HG03280 (cell line): ENCODE results near the gene CDK6.

Experiments used
- ATAC-seq: cut with Tn5 transposase; IDR thresholded peaks from one replicate; pipeline ENCODE4 v1.9.1; 2021; ENCODE audit warnings: mild to moderate bottlenecking, moderate library complexity; ENCODE audit not compliant: unreplicated experiment

Gene CDK6

DNA sequence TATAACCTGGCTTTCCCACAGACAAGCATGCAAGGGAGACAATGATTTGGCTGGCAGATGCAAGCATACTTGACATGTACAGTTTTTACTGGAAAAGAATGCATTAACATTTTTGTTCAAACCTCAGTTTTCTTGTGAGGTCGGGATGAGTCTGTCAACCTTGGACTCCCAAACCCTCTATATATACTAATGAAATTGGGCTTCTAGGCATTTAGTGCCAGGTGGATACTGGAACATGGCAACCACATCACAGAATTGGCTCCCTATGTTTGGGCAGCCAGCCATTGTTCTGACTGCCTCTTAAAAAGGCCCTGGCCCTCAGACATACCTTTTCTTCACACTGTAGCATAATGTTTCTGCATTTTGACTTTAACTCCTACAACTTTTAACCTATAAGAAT, 39.1 kb downstream of the CDK6 start:
- no peak for ATAC-seq

DNA sequence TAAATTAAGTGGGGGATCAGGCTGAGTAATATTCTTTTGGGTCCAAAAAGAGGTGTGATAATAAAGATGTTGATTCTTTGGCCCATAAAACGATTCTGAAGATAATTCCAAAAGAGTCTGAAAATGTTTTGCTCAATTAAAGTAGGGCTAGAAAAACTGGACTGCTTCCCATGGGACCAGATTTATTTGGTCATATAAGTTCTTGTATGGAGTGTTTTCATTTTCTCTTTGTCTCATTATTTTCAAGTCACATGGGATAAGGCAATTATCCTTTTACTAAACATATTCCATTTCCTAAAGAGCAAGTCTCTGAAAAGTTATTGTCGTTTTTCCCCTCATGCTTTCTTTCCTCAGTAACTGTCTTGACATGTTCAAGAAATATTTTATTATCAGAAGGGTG, 41.5 kb downstream of the CDK6 start:
- ATAC-seq: no peak

- no peak for ATAC-seq
Observed at GRCh38 chr7:92794391-92794790, 42.0 kb downstream of the CDK6 start.

- ATAC-seq: no peak
Observed at GRCh38 chr7:92793656-92794205, 42.6 kb downstream of the CDK6 start.

DNA sequence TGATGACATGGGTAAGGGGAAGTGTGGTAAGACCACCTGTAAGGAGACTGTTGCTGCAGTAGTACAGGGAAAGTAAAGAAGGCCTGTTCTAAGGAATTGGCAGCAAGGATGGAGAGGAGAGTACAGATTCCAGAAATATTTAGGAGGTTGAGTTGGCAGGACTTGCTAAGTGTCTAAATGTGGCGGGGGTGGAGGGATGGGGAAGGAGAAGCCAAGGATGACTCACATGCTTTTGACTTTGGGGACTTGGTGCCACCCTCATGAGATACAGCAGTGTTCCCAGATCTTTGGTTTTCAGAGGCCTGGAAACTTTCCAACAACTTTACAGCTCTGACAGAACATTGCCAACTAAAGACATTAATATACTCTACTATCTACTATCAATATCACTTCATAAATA, 45.4 kb downstream of the CDK6 start:
- ATAC-seq: no peak

- no peak for ATAC-seq
Observed at GRCh38 chr7:92788559-92789183, 47.7 kb downstream of the CDK6 start.

- ATAC-seq: no peak
Observed at GRCh38 chr7:92785923-92786322, 50.5 kb downstream of the CDK6 start.

DNA sequence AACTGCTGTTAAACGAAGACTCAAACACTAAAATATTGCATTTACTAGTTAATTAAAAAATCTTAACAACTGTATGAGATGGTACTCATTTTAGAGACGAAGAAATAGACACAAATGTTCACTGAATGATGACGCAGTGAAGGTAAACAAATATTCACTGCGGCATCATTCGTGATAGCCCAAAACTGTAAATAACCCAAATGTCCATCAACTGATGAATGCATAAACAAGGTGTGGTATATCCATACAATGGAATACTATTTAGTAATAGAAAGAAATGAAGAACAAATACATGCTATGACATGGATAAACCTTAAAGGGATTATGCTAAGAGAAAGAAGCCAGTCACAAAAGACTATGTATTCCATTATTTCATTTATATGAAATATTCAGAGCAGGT, 51.4 kb downstream of the CDK6 start:
- no peak for ATAC-seq

DNA sequence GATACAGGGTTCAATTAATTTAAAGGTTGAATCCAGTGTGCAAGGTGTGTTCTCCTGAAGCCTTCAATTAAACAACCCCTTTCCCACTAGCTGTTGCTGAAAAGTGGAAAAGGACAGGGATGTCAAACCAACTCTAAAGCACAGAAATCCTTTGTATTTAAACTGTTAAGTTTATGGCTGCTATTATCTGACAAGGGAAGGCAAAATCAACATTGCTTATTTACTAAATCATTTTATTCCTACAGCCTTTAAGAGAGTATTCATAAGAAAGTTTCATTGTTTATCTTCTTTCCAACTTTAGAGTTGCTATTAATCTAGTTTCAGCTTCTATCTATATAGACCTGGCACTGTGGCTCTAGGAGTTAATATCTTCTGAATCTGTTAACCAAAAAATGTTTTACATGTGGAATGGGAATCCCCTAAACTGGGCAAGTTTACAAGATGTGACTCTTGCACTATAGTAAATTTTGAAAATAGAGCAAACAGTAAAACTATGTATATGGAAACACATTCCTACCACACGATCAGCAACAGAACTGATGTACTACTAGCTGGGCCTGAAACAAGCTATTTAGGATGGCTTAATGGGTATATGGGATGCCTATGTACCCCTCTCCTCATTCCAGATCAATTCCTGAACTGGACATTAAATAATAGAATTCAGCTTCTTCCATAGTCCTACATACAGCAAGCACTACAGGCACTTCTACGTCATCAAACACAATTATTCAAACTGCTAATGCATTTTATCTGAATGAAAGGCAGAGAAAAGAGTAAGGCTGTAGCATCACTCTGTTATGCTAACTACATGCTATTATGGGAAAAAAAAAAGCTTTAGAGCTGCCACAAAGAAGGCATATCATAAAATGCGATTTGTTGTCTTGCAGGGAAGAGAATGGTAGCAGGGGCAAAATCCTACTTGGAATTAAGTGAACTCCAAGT, 52.8 kb downstream of the CDK6 start:
- ATAC-seq: no peak

- ATAC-seq: no peak
Observed at GRCh38 chr7:92782855-92783254, 53.5 kb downstream of the CDK6 start.

- no peak for ATAC-seq
Observed at GRCh38 chr7:92782236-92782635, 54.1 kb downstream of the CDK6 start.

DNA sequence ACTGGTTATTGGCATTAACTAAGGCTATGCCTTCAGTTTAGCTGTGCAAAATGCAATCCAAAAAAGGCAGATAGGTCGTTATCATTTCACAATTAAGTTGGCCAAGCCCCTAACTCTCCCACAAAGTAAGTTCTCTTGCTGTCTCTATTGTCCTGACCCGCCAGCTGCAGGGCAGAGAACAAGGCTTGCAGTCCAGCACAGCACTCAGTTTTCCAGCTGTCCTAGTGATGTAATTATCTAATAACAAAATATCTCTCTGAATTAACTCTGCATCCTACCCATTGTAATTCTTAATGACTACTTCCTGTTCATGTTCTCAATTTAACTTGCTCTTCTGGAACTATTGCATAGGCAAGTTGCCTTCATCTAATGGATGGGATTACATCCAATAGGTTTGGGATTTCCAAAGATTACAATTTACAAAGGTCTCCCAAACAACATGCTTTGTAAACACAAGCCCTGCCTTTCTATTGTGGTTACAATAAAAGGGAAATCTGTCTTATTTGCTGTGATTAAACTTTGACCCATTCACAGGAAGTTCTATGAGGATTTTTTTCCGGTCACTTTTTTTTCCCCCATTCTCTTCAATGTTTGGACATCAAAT, 55.2 kb downstream of the CDK6 start:
- no peak for ATAC-seq

DNA sequence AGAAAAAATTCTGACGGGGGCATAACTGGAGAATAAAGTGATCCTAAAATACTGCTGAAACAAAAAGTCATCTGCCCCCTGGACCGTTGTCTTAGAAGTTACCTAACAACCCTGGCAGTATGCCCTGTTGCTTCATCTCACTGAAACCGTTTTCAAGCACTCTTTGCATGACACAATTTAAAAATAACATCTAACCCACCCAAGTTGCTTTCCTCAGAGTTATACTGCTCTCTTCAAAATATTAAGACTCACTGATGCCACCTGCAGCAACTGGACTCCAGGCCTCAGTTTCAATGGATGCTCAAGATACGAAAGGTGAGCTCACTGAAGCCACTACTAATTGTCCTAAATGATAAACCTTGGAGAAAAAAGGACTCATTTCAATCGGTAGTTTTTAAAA, 57.4 kb downstream of the CDK6 start:
- ATAC-seq: peak; percentile 81

DNA sequence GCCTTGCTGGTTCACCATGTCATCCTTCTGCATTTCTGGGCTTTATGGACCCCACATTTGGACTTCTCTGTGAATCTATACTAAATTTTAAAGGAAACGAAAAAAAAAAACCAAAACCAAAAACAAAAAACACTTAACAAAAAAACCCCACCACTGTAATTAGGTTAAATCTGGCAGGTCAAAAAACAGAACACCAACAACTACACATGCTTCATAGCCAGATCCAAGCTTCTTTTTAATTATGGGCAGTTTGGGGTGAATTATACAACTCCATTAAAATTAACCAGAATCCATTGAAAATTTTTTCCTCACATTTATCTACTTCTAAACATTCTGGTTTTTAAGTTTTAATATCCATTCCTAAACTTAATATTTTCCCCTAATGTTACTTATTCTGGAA, 58.4 kb downstream of the CDK6 start:
- ATAC-seq: no peak

GRCh38 chr7:92773808-92774207, 62.6 kb downstream of the CDK6 start:
- ATAC-seq: no peak

- ATAC-seq: no peak
Observed at GRCh38 chr7:92769844-92770243, 66.5 kb downstream of the CDK6 start.

- ATAC-seq: peak; percentile 13
Observed at GRCh38 chr7:92769394-92769699, 67.0 kb downstream of the CDK6 start.

GRCh38 chr7:92768501-92769393, 67.6 kb downstream of the CDK6 start:
- peak; percentile 92 for ATAC-seq

DNA sequence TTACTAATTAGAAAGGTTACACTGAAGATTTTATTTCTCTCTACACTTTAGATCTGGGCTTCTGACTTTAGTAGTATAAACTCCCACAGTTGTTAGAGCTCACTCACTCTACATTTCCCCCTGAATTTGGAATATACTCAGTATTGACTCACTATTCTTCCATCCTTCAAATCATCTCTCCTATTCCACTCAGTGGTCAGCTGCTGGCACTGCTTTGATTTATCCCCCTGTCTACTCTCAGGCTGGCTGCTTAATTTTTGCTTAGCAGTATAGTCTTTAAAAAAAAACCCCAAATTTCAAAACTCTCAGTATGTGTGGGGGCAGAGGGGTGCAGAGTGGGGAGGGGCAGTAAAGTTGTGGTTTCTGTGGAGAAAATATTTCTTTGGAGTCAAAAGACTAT, 68.9 kb downstream of the CDK6 start:
- no peak for ATAC-seq

- no peak for ATAC-seq
Observed at GRCh38 chr7:92766461-92767003, 69.8 kb downstream of the CDK6 start.

DNA sequence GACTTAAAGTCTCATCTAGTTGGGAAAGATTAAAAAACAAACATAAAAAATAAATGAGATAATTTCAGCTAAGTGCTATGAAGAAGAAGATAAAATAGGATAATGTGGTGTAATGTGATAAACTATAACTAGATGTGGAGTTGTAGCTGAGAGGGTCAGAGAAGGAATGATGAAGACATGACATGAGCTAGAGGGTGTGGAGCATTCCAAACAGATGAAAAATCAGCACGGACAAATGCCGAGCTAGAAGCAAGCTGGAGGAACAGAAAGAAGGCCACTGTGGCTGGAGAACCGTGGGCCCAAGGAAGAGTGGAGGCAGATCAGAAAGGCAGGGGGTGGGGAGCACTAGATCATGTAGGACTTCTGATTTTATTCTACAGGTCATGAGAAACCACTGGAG, 70.6 kb downstream of the CDK6 start:
- no peak for ATAC-seq
